CD4-positive, alpha-beta T cell (primary cell): ENCODE measurements around the gene NRIP1. TPM values are rescaled to one million over a fixed set of nuclear protein-coding genes. Genes with fewer than 3 reads are reported as not detected.

Experiments
- ATAC-seq: fragments of 200-7000 bp; cut with Tn5 transposase; one replicate; pipeline ENCODE4 v1.10.0; 2022; ENCODE audit warnings: mild to moderate bottlenecking; ENCODE audit not compliant: poor library complexity
- CTCF ChIA-PET: fragments of 350-600 bp; sonication (Branson Sonifier 250); formaldehyde crosslinking; loops from one replicate; lab custom pipeline; 2021; ENCODE audit warnings: antibody characterized with exemption, inconsistent platforms; lab: Charles Lee
- POLR2A ChIA-PET: fragments of 350-600 bp; sonication (Branson Sonifier 250); formaldehyde crosslinking; loops from one replicate; lab custom pipeline; 2021; ENCODE audit warnings: antibody characterized with exemption, inconsistent platforms; lab: Charles Lee
- DNase-seq, 14 experiments: peaks; one replicate each; pipeline ENCODE4 v3.0.0-alpha.2; 2013 to 2020; ENCODE audit warnings: mixed read lengths in 2 of 14
- H3K27ac ChIP-seq, 2 donors: one replicate each; pipeline versions ENCODE4 v1.5.1 to v1.7.0; 2013; ENCODE audit warnings: low read length in 2 of 2, low read depth in 1 of 2, mild to moderate bottlenecking in 1 of 2
- H3K27me3 ChIP-seq, 2 experiments: 1 replicate in 1 of 2; 2 replicates in 1 of 2; pipeline versions ENCODE4 v1.6.1 to v1.7.0; 2013; ENCODE audit warnings: low read length in 2 of 2, control low read depth in 1 of 2, mild to moderate bottlenecking in 1 of 2, moderate library complexity in 1 of 2; ENCODE audit not compliant: insufficient read depth in 2 of 2, control insufficient read depth in 1 of 2
- H3K36me3 ChIP-seq: one replicate; pipeline ENCODE4 v1.6.1; 2013; ENCODE audit warnings: low read length, control low read depth; ENCODE audit not compliant: insufficient read depth
- H3K4me1 ChIP-seq: one replicate; pipeline ENCODE4 v1.6.1; 2013; ENCODE audit warnings: low read length, control low read depth; ENCODE audit not compliant: insufficient read depth
- H3K4me3 ChIP-seq: one replicate; pipeline ENCODE4 v1.5.1; 2013; ENCODE audit warnings: mild to moderate bottlenecking, low read length, moderate library complexity
- H3K9me3 ChIP-seq, 2 experiments: 1 replicate in 1 of 2; 2 replicates in 1 of 2; pipeline versions ENCODE4 v1.6.1 to v1.7.0; 2013; ENCODE audit warnings: low read length in 2 of 2, mild to moderate bottlenecking in 2 of 2, control low read depth in 1 of 2, moderate library complexity in 1 of 2; ENCODE audit not compliant: control insufficient read depth in 1 of 2, insufficient read depth in 1 of 2
- H3K27ac Mint-ChIP-seq: one replicate; pipeline ENCODE4 v1.8.0; 2020; ENCODE audit warnings: mixed read lengths
- H3K27me3 Mint-ChIP-seq: one replicate; pipeline ENCODE4 v1.8.0; 2021; ENCODE audit warnings: mixed read lengths
- H3K36me3 Mint-ChIP-seq: one replicate; pipeline ENCODE4 v1.8.0; 2021; ENCODE audit warnings: low read depth, mixed read lengths
- H3K4me1 Mint-ChIP-seq: one replicate; pipeline ENCODE4 v1.8.0; 2021; ENCODE audit warnings: low read depth, mixed read lengths
- H3K4me3 Mint-ChIP-seq: one replicate; pipeline ENCODE4 v1.8.0; 2020; ENCODE audit warnings: mild to moderate bottlenecking, mixed read lengths
- H3K9me3 Mint-ChIP-seq: one replicate; pipeline ENCODE4 v1.8.0; 2020; ENCODE audit warnings: mixed read lengths
- CTCF ChIP-seq: fragments of 200-600 bp; IDR thresholded peaks from one replicate; pipeline ENCODE4 v1.8.0; 2022; ENCODE audit warnings: antibody characterized with exemption, mild to moderate bottlenecking
- intact Hi-C, 2 experiments: fragments of 100-400 bp; cut with DNase I in 1 of 2; cut with micrococcal nuclease in 1 of 2; formaldehyde crosslinking; loops; one replicate each; pipeline versions ENCODE4 v1.15.1 to v1.9.0; 2023 to 2025; cut with DNase I, micrococcal nuclease
- total RNA-seq, 174 experiments: library from RNA in 2 of 174; stranded (reverse) in 2 of 174; gene quantifications; one replicate each; pipeline ENCODE4 v1.2.3 and lab custom pipeline; 2021 to 2026

Gene NRIP1
- total RNA-seq, 2 experiments from 2014 or later, result 41.6 to 50.1 TPM

GRCh38 chr21:15058854-15059263 lies 5.9 kb downstream of the NRIP1 start:
- Histone ChIP-seq H3K4me3 (no peak overlapping the region), H3K9me3 (no peaks in the 10 kb centered on the region), H3K27ac (no peak overlapping the region), H3K27me3 (no peaks in the 10 kb centered on the region), H3K36me3 (no peaks in the 10 kb centered on the region), H3K4me1 (peaks cover 15% of the 10 kb centered on the region)
- Mint-ChIP-seq H3K4me1 (peaks cover 96% of the 10 kb centered on the region), H3K36me3 (peaks cover 6% of the 10 kb centered on the region), H3K4me3 (peak overlapping the region; percentile 75), H3K27ac (peak overlapping the region; percentile 2), H3K9me3 (no peaks in the 10 kb centered on the region), H3K27me3 (no peaks in the 10 kb centered on the region)
- intact Hi-C loops, result no loop called here
- ChIA-PET CTCF (interaction anchor here (0.7 kb wide), 1 partner anchor 180 kb away, joined by 3 read pairs; no protein-coding TSS in a partner anchor), POLR2A (interaction anchor here (1.1 kb wide), 1 partner anchor 49 kb away, joined by 3 read pairs; no protein-coding TSS in a partner anchor)
- ATAC-seq, result no peak
- no peak for DNase-seq
- TF ChIP-seq CTCF, result no peak

- H3K4me3 ChIP-seq, result no peak overlapping the region
- peak overlapping the region; percentile 7 for H3K4me3 Mint-ChIP-seq
- no peaks in the 10 kb centered on the region for H3K36me3 ChIP-seq
- DNase-seq (peak in 1 of 14 experiments; percentile 10), ATAC-seq (no peak)
- no peaks in the 10 kb centered on the region for H3K27me3 Mint-ChIP-seq
- H3K27me3 ChIP-seq, result no peaks in the 10 kb centered on the region
- H3K4me1 ChIP-seq, result peaks cover 8% of the 10 kb centered on the region
- no peak overlapping the region for H3K27ac ChIP-seq
- intact Hi-C loops, result no loop called here
- no peaks in the 10 kb centered on the region for H3K9me3 Mint-ChIP-seq
- H3K27ac Mint-ChIP-seq, result no peak overlapping the region
- POLR2A ChIA-PET, result interaction anchor here (1.0 to 3.9 kb wide), 2 partner anchors 8 to 52 kb away, joined by 5 to 26 read pairs; partner anchors contain the start of gene NRIP1
- H3K4me1 Mint-ChIP-seq, result peaks cover 96% of the 10 kb centered on the region
- H3K36me3 Mint-ChIP-seq, result no peaks in the 10 kb centered on the region
- TF ChIP-seq CTCF, result no peak
- CTCF ChIA-PET, result interaction anchor here (1.1 kb wide), 2 partner anchors 9 to 19 kb away, joined by 3 read pairs; no protein-coding TSS in a partner anchor
- no peaks in the 10 kb centered on the region for H3K9me3 ChIP-seq
Measured at GRCh38 chr21:15057285-15057684, 7.5 kb downstream of the NRIP1 start.

- Histone ChIP-seq H3K9me3 (no peaks in the 10 kb centered on the region), H3K36me3 (no peaks in the 10 kb centered on the region), H3K4me1 (peaks cover 18% of the 10 kb centered on the region), H3K27ac (no peak overlapping the region), H3K27me3 (no peaks in the 10 kb centered on the region), H3K4me3 (no peak overlapping the region)
- Mint-ChIP-seq H3K27ac (no peak overlapping the region), H3K4me1 (peaks cover 94% of the 10 kb centered on the region), H3K36me3 (no peaks in the 10 kb centered on the region), H3K9me3 (no peaks in the 10 kb centered on the region), H3K4me3 (no peak overlapping the region), H3K27me3 (no peaks in the 10 kb centered on the region)
- POLR2A ChIA-PET, result interaction anchor here (3.9 kb wide), 1 partner anchor 11 kb away, joined by 26 read pairs; the partner anchor contains the start of gene NRIP1
- intact Hi-C loops, result no loop called here
- ATAC-seq, result no peak
- TF ChIP-seq CTCF, result no peak
- CTCF ChIA-PET, result no interaction called here
- no peak for DNase-seq
Measured at GRCh38 chr21:15054606-15055239, 10.1 kb downstream of the NRIP1 start.
